T-helper 17 cell (primary cell): ENCODE results near the gene TTLL7. TPM values are rescaled to one million over a fixed set of nuclear protein-coding genes. Genes with fewer than 3 reads are reported as not detected.
"Not testable (repeated sequence)": the region's sequence is repeated elsewhere in the genome, so short reads cannot be mapped to it uniquely, and the experiment has no call there.

ENCODE experiments used
- ATAC-seq: fragments of 150-1000 bp; cut with Tn5 transposase; 2 replicates; pipeline ENCODE4 v1.10.0; 2021; ENCODE audit warnings: mild to moderate bottlenecking, moderate library complexity
- DNase-seq, 3 donors: peaks; one replicate each; pipeline versions ENCODE4 v3.0.0 to v3.0.0-alpha.2; 2020 to 2021
- H3K9me3 ChIP-seq: one replicate; pipeline ENCODE4 v1.7.0; 2013; ENCODE audit warnings: low read length, mild to moderate bottlenecking; ENCODE audit not compliant: control insufficient read depth, poor library complexity, severe bottlenecking
- H3K27ac Mint-ChIP-seq: one replicate; pipeline ENCODE4 v1.8.0; 2022; ENCODE audit warnings: mild to moderate bottlenecking, moderate library complexity, mixed read lengths
- H3K27me3 Mint-ChIP-seq: one replicate; pipeline ENCODE4 v1.8.0; 2022; ENCODE audit warnings: mixed read lengths
- H3K36me3 Mint-ChIP-seq: one replicate; pipeline ENCODE4 v1.8.0; 2022; ENCODE audit warnings: low read depth, mixed read lengths
- H3K4me1 Mint-ChIP-seq: one replicate; pipeline ENCODE4 v1.8.0; 2022; ENCODE audit warnings: mild to moderate bottlenecking, mixed read lengths
- H3K4me3 Mint-ChIP-seq: one replicate; pipeline ENCODE4 v1.8.0; 2022; ENCODE audit warnings: mild to moderate bottlenecking, moderate library complexity, mixed read lengths
- total RNA-seq, 4 donors: library from RNA in 2 of 4; stranded (reverse) in 2 of 4; gene quantifications; one replicate each; pipeline ENCODE4 v1.2.3 and lab custom pipeline; 2022 to 2026

Gene TTLL7
- total RNA-seq, 2 donors from 2014 or later = 0.60 to 1.5 TPM

DNA sequence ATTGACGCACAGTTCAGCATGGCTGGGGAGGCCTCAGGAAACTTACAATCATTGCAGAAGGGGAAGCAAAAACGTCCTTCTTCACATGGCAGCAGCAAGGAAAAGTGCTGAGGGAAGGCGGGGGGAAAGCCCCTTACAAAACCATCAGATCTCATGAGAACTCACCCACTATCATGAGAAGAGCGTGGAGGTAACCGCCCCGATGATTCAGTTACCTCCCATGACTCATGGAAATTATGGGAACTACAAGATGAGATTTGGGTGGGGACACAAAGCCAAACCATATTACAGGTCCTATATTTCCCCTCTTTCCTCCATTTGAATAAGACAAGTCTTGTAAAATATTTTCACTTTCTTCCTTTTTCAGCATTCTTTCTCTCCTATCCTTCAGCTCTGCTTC lies 7.7 kb upstream of the TTLL7 start:
- H3K4me1 Mint-ChIP-seq = no peaks in the 10 kb centered on the region
- no peaks in the 10 kb centered on the region for H3K9me3 ChIP-seq
- ATAC-seq = no peak
- no peak for DNase-seq
- H3K4me3 Mint-ChIP-seq = no peak overlapping the region
- peaks cover 66% of the 10 kb centered on the region for H3K27me3 Mint-ChIP-seq
- H3K36me3 Mint-ChIP-seq = peaks cover 5% of the 10 kb centered on the region
- no peak overlapping the region for H3K27ac Mint-ChIP-seq

DNA sequence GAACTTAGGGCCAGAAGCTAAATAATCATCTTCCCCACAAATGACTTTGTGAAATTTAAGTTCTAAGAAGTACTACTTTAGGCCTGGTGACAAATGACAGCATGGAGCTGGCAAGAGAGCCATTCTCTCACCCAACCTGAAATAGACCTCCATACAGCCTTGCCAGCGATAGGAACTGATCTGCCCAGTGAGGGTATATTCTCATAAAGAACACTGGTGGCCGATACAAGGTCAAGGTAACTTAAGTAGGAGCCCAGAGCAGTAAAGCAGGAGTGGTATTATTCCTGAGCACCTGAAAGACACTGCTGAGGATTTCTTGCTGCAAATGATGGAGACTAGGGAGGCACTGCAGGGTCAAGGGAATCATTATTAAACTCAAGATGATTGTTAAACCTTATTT lies 2.6 kb upstream of the TTLL7 start:
- H3K27me3 Mint-ChIP-seq = peaks cover 67% of the 10 kb centered on the region
- DNase-seq = no peak
- H3K27ac Mint-ChIP-seq = no peak overlapping the region
- H3K4me1 Mint-ChIP-seq = peaks cover 6% of the 10 kb centered on the region
- no peaks in the 10 kb centered on the region for H3K9me3 ChIP-seq
- ATAC-seq = no peak
- H3K36me3 Mint-ChIP-seq = peaks cover 5% of the 10 kb centered on the region
- H3K4me3 Mint-ChIP-seq = no peak overlapping the region

DNA sequence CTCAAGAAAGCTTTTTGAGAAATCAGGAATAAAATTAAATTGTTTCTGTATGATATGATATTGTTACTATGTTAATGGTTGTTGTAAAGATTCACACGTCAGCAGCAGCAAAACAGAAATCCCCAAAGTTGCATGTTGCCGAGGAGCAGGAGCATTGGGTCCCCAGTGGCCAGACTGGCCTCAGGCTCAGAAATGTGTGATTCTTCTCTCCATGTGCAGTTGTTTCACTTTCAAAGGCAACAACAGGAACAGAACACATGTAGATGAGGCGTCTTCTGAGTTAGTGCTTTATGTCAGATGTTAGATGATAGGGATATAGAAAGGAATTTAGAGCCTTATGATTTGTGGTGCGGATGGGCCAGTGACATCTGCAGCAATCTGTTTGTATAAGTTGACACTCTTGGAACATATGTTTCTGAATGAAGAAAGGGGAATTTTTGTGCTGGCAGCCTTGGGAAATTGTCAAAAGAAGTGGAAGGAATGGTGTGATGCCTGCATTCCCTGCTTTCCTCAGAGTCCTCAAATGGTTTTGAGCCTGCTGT lies 2.1 kb upstream of the TTLL7 start:
- DNase-seq (no peak), ATAC-seq (no peak)
- H3K4me3 Mint-ChIP-seq = no peak overlapping the region
- H3K9me3 ChIP-seq = no peaks in the 10 kb centered on the region
- H3K36me3 Mint-ChIP-seq = peaks cover 5% of the 10 kb centered on the region
- no peak overlapping the region for H3K27ac Mint-ChIP-seq
- H3K4me1 Mint-ChIP-seq = peaks cover 6% of the 10 kb centered on the region
- H3K27me3 Mint-ChIP-seq = peaks cover 67% of the 10 kb centered on the region

DNA sequence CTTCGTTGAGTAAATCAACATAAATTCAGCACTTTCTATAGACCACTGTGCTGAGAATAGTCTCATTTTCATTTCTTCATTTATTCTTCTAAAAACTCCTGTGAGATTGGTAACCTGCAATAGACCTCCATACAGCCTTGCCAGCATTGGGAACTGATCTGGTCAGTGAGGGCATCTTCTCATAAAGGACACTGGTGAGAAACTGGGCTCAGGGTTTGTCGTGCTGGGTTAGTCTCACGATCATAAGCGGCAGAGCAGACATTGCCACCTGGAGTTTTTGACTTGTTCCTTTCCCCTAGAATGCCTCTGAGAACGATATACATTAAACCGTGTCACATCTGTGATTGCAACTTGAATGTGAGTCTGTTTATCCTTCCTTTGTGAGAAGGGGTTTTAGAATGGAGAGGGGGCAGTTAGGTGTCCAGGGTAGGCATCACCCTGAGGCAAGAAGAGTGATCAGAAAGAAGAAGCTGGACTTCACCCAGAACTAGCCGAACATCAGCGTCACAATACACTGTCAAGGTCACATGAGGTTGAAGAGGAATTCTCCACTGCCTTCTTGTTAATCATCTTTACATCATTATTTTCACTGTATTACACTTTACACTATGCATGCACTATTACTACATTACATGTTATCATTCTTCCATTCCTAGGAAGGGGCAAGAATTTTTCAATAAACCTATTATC lies 1.4 kb upstream of the TTLL7 start:
- peaks cover 5% of the 10 kb centered on the region for H3K36me3 Mint-ChIP-seq
- H3K4me1 Mint-ChIP-seq = peaks cover 6% of the 10 kb centered on the region
- no peak for ATAC-seq
- no peak overlapping the region for H3K27ac Mint-ChIP-seq
- H3K27me3 Mint-ChIP-seq = peaks cover 66% of the 10 kb centered on the region
- no peak for DNase-seq
- no peak overlapping the region for H3K4me3 Mint-ChIP-seq
- no peaks in the 10 kb centered on the region for H3K9me3 ChIP-seq

DNA sequence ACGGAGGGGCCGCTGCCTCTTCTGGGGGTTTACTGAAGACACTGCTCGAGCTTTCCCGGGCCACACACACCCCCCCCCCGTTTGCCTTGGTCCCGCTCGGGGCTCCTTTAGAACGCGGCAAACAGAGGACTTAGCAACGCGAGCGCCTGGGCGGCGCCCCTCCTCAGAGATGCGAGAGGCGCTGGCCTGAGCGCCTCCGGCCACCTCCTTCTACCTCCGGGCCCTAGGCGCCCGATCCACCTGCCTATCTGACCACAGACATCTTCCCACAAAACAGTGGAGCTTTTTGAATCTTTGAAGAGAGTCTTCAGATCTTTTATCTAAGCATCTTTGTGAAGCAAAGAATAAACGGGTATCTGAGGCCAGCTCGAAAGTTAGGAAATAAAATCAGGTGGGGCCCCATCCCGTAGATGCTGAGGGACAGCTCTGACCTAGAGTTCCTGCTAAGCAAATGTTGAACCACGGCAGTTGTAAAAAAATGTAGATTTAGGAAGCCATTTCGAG lies 436 bp upstream of the TTLL7 start:
- Mint-ChIP-seq H3K4me1 (peaks cover 6% of the 10 kb centered on the region), H3K36me3 (peaks cover 2% of the 10 kb centered on the region), H3K27ac (peak overlapping the region; percentile 4), H3K27me3 (peaks cover 61% of the 10 kb centered on the region), H3K4me3 (peak overlapping the region; percentile 90)
- DNase-seq (peak in 1 of 3 donors; percentile 12), ATAC-seq (peak; percentile 77)
- no peaks in the 10 kb centered on the region for H3K9me3 ChIP-seq

DNA sequence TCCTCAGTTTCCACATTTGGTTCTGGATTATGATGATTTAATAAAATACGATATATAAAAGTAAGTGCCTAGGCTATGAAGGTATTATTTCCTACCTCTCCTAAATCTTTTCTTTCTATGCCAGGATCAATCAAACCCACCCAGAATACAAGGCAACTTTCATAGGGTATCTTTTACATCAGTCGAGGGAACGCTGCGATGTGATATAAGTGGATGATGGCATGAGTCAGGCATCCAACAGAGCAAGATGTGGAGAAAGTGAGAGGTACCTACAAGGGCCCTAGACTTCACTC lies 781 bp downstream of the TTLL7 start:
- Mint-ChIP-seq H3K27me3 (peaks cover 62% of the 10 kb centered on the region), H3K27ac (no peak overlapping the region), H3K36me3 (peaks cover 2% of the 10 kb centered on the region), H3K4me3 (peak overlapping the region; percentile 90), H3K4me1 (peaks cover 6% of the 10 kb centered on the region)
- H3K9me3 ChIP-seq = no peaks in the 10 kb centered on the region
- ATAC-seq (no peak), DNase-seq (no peak)

DNA sequence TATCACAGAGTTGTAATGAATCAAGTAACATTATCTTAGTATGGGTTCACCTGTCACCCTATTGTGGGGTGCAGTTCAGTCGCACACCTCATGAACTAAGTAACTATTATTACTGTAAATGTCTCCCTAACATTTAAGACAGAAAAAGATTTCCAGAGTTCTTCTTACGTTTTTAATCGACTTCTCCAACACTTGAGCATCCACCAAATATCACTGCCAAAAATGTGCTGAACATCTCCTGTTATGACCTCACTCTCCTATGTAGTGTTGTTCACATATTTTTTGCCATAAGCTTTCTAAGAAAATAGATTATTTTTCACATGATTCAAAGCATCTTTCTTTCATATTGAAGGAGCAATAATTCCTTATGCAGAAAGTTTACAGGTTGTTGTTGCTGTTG lies 1.3 kb downstream of the TTLL7 start:
- H3K4me3 Mint-ChIP-seq = no peak overlapping the region
- H3K9me3 ChIP-seq = no peaks in the 10 kb centered on the region
- peaks cover 2% of the 10 kb centered on the region for H3K36me3 Mint-ChIP-seq
- peaks cover 6% of the 10 kb centered on the region for H3K4me1 Mint-ChIP-seq
- H3K27ac Mint-ChIP-seq = no peak overlapping the region
- ATAC-seq (no peak), DNase-seq (no peak)
- H3K27me3 Mint-ChIP-seq = peaks cover 64% of the 10 kb centered on the region

DNA sequence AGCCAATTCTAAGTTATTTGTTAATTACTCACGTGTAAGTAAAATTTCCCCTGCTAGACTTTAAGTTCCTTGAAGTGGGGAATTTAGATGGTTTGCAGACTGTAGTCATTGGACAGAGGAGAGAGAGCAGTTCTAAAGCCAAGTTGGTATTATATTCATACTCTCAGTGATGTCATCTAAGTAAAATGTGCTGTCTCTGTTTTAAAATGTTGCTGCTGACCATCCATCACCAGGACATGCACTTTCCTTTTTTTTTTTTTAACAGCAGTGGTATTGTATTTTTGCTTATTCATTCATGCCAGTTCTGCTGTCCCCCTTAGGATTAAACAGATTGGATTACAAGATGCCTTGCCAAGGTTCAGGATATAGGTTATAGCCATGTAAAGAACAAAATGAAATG lies 2.3 kb downstream of the TTLL7 start:
- no peaks in the 10 kb centered on the region for H3K9me3 ChIP-seq
- no peak for DNase-seq
- peaks cover 59% of the 10 kb centered on the region for H3K27me3 Mint-ChIP-seq
- no peak overlapping the region for H3K4me3 Mint-ChIP-seq
- ATAC-seq = no peak
- no peak overlapping the region for H3K27ac Mint-ChIP-seq
- peaks cover 6% of the 10 kb centered on the region for H3K4me1 Mint-ChIP-seq
- H3K36me3 Mint-ChIP-seq = peaks cover 2% of the 10 kb centered on the region

DNA sequence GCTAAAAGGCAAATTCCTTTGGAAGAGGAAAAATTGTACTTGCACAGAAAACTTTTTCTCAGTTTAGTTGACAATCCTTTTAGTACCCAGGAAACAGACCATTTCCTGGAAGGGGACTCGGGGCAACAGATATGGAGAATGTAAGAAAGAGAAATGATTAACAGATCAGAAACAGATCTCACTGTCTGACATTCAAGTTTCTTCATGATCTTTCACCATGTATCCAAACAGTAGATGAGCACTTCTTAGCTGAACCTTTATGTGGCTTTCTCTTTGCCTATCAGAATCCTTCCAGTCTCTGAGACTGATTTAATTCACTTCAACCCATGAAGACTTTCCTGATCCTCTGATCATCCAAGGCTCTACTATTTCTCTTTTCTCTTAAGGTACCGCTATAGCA lies 2.7 kb downstream of the TTLL7 start:
- H3K27ac Mint-ChIP-seq = no peak overlapping the region
- peaks cover 55% of the 10 kb centered on the region for H3K27me3 Mint-ChIP-seq
- peaks cover 6% of the 10 kb centered on the region for H3K4me1 Mint-ChIP-seq
- ATAC-seq (no peak), DNase-seq (no peak)
- H3K36me3 Mint-ChIP-seq = peaks cover 2% of the 10 kb centered on the region
- no peaks in the 10 kb centered on the region for H3K9me3 ChIP-seq
- H3K4me3 Mint-ChIP-seq = no peak overlapping the region

DNA sequence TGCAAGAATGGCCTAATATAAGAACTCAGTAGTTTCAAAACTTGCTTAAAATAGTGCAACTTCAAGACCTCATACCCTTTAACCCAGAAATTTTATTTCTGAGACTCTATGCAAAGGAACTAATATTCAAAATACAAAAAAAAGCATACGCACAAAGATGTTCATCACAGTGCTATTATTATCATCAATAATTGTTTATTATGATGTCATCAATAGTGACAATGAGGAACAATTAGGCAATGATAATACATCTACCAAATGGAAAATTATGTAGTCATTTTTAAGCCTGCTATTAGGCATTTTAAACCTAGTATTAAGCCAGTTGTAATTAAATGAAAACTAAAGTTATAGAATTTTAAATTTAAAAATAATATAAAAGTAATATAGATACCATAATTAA lies 3.3 kb downstream of the TTLL7 start:
- ATAC-seq = no peak
- Mint-ChIP-seq H3K27me3 (peaks cover 55% of the 10 kb centered on the region), H3K36me3 (no peaks in the 10 kb centered on the region), H3K4me3 (no peak overlapping the region), H3K27ac (no peak overlapping the region), H3K4me1 (peaks cover 6% of the 10 kb centered on the region)
- no peak for DNase-seq
- no peaks in the 10 kb centered on the region for H3K9me3 ChIP-seq

DNA sequence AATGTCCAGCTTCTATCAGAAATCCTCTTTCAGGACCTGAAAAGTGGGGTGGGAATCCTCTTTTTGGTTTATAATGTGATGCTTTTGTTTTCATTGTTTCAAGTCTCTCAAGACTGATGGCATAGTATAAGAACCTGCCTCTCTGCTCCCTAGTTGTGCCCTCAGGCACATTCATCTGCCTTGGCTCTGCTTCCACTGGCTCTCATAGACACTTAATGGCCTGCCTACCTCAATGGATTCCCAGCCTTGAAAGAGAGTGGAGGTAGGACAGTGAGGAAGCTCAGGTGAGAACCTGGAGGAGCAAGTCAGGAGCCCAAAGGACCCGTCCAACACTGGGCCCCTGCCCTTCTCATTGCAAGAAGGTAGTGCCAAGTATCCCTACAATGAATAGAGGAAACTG lies 4.8 kb downstream of the TTLL7 start:
- no peaks in the 10 kb centered on the region for H3K9me3 ChIP-seq
- DNase-seq (no peak), ATAC-seq (no peak)
- peaks cover 3% of the 10 kb centered on the region for H3K36me3 Mint-ChIP-seq
- no peak overlapping the region for H3K4me3 Mint-ChIP-seq
- no peaks in the 10 kb centered on the region for H3K4me1 Mint-ChIP-seq
- H3K27ac Mint-ChIP-seq = no peak overlapping the region
- peaks cover 53% of the 10 kb centered on the region for H3K27me3 Mint-ChIP-seq

DNA sequence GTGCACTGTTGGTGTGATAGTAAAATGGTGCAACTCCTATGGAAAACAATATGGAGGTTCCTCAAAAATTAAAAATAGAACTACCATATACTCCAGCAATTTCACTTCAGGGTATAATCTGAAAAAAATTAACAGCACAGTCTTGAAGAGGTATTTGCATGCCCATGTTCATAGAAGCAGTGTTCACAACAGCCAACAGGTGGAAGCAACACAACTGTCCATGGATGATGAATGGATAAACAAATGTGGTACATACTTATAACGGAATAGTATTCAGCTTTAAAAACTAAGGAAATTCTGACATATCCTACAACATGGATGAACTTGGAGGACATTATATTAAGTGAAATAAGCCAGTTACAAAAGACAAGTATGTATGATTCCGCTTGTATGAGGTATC lies 8.2 kb downstream of the TTLL7 start:
- H3K9me3 ChIP-seq = no peaks in the 10 kb centered on the region
- DNase-seq = no peak
- no peaks in the 10 kb centered on the region for H3K4me1 Mint-ChIP-seq
- no peak overlapping the region for H3K27ac Mint-ChIP-seq
- H3K4me3 Mint-ChIP-seq = no peak overlapping the region
- H3K27me3 Mint-ChIP-seq = peaks cover 38% of the 10 kb centered on the region
- H3K36me3 Mint-ChIP-seq = peaks cover 7% of the 10 kb centered on the region
- no peak for ATAC-seq

DNA sequence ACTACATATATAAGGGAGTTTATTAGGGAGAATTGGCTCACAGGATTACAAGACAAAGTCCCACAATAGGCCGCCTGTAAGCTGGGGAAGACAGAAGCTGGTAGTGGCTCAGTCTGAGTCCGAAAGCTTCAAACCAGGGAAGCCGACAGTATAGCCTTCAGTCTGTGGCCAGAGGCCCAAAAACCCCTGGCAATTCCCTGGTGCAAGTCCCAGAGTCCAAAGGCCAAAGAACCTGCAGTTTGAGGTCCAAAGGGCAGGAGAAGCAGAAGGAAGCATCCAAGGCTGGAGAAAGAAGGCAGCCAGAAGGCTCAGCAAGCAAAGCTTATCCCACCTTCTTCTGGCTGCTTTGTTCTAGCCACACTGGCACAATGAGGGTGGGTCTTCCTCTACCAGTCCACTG lies 13.9 kb downstream of the TTLL7 start:
- DNase-seq = no peak
- no peak overlapping the region for H3K27ac Mint-ChIP-seq
- H3K27me3 Mint-ChIP-seq = peaks cover 6% of the 10 kb centered on the region
- no peak overlapping the region for H3K4me3 Mint-ChIP-seq
- peaks cover 7% of the 10 kb centered on the region for H3K36me3 Mint-ChIP-seq
- no peaks in the 10 kb centered on the region for H3K4me1 Mint-ChIP-seq
- no peaks in the 10 kb centered on the region for H3K9me3 ChIP-seq
- ATAC-seq = no peak

DNA sequence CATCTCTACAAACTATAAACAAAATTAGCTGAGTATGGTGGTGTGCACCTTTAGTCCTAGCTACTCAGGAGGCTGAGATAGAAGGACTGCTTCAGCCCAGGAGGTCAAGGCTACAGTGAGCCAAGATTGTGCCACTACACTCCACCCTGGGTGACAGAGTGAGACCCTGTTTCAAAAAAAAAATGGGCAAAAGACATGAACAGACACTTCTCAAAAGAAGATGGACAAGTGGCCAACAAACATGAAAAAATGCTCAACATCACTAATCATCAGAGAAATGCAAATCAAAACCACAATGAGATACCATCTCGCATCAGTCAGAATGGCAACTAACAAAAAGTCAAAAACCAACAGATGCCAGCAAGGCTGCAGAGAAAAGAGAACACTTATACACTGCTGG lies 15.0 kb downstream of the TTLL7 start:
- not testable (repeated sequence) for H3K4me1 Mint-ChIP-seq, H3K36me3 Mint-ChIP-seq, H3K4me3 Mint-ChIP-seq, H3K27ac Mint-ChIP-seq, ATAC-seq, H3K27me3 Mint-ChIP-seq, DNase-seq, H3K9me3 ChIP-seq
